Mesothelial cell of epicardium (in vitro differentiated cells): ENCODE measurements around the gene NUDCD2. TPM values are rescaled to one million over a fixed set of nuclear protein-coding genes. Genes with fewer than 3 reads are reported as not detected.

Experiments
- DNase-seq, 2 experiments: peaks; one replicate each; pipeline ENCODE4 v3.0.0; 2021; ENCODE audit warnings: low spot score in 2 of 2; ENCODE audit not compliant: unreplicated experiment in 2 of 2
- H3K27ac Mint-ChIP-seq: 2 replicates; pipeline ENCODE4 v1.8.0; 2021; ENCODE audit warnings: mixed read lengths
- H3K27me3 Mint-ChIP-seq: 2 replicates; pipeline ENCODE4 v1.8.0; 2021; ENCODE audit warnings: low read depth, mixed read lengths
- H3K36me3 Mint-ChIP-seq: 2 replicates; pipeline ENCODE4 v1.8.0; 2021; ENCODE audit warnings: mixed read lengths
- H3K4me1 Mint-ChIP-seq: 2 replicates; pipeline ENCODE4 v1.8.0; 2021; ENCODE audit warnings: mixed read lengths
- H3K4me3 Mint-ChIP-seq: 2 replicates; pipeline ENCODE4 v1.8.0; 2021; ENCODE audit warnings: mild to moderate bottlenecking, moderate library complexity, mixed read lengths
- H3K9me3 Mint-ChIP-seq: 2 replicates; pipeline ENCODE4 v1.8.0; 2021; ENCODE audit warnings: mixed read lengths
- total RNA-seq: library from RNA; stranded (reverse); gene quantifications from 3 replicates; pipeline ENCODE4 v1.2.1, GENCODE V29; 2021
- TF ChIP-seq, protein P1 (sequence below): fragments of 200-600 bp; sonication (generic); IDR thresholded peaks from one replicate; pipeline ENCODE4 v1.5.0; 2021; ENCODE audit warnings: antibody characterized with exemption; ENCODE audit not compliant: unreplicated experiment

The NUDCD2 gene, protein sequence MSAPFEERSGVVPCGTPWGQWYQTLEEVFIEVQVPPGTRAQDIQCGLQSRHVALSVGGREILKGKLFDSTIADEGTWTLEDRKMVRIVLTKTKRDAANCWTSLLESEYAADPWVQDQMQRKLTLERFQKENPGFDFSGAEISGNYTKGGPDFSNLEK
- total RNA-seq: 32.1 to 37.2 TPM (median 34.4 TPM) in 3 replicates

DNA sequence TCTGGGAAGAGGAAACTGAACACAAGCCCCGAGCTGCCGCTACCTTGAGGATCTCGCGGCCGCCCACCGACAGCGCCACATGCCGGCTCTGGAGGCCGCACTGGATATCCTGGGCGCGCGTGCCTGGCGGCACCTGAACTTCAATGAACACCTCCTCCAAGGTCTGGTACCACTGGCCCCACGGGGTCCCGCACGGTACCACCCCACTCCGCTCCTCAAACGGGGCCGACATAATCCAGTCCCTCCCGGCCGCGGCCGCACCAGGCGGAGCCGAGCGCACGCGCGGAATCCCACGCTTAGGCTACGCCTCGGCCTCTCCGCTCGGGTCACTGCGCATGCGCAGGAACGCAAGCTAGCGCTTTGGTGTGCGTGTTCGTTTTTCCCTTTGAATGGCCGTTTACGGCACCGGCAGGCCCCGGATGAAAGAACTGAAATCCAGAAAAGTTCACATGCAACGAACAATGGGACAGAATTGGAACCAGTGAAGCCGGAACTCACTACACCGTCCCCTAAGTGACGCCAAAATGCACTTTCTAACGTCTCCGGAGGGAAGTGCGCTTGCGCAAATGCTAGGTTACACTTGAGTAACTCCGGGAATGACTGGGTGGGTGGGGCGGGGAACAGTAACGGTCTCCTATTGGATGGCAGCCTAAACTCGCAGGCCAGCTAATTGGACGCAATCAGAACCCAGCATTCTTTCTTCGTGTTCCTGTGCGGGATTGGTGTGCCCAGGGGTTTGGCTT, at the start of gene NUDCD2:
Gene NUDCD2, minus strand, starts transcription at position 284 of the 743 bp plus-strand sequence. Its CDS starts 52 bp downstream, at position 232.
- peak; percentile 95 to 96 for DNase-seq
- Mint-ChIP-seq H3K36me3 (peaks cover 11% of the 10 kb centered on the region), H3K4me1 (peaks cover 45% of the 10 kb centered on the region), H3K27me3 (no peaks in the 10 kb centered on the region), H3K9me3 (no peaks in the 10 kb centered on the region), H3K27ac (peak within 1 kb of the TSS; percentile 100), H3K4me3 (peak within 1 kb of the TSS; percentile 88)
- TF ChIP-seq, protein P1, sequence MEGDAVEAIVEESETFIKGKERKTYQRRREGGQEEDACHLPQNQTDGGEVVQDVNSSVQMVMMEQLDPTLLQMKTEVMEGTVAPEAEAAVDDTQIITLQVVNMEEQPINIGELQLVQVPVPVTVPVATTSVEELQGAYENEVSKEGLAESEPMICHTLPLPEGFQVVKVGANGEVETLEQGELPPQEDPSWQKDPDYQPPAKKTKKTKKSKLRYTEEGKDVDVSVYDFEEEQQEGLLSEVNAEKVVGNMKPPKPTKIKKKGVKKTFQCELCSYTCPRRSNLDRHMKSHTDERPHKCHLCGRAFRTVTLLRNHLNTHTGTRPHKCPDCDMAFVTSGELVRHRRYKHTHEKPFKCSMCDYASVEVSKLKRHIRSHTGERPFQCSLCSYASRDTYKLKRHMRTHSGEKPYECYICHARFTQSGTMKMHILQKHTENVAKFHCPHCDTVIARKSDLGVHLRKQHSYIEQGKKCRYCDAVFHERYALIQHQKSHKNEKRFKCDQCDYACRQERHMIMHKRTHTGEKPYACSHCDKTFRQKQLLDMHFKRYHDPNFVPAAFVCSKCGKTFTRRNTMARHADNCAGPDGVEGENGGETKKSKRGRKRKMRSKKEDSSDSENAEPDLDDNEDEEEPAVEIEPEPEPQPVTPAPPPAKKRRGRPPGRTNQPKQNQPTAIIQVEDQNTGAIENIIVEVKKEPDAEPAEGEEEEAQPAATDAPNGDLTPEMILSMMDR: no peak

GRCh38 chr5:163509291-163509951, 49.5 kb upstream of the NUDCD2 start:
- Mint-ChIP-seq H3K27me3 (no peaks in the 10 kb centered on the region), H3K9me3 (no peaks in the 10 kb centered on the region), H3K4me1 (peaks cover 63% of the 10 kb centered on the region), H3K36me3 (peaks cover 12% of the 10 kb centered on the region), H3K27ac (peak overlapping the region; percentile 96), H3K4me3 (peak overlapping the region; percentile 55)
- TF ChIP-seq, protein P1: no peak
- DNase-seq: no peak

DNA sequence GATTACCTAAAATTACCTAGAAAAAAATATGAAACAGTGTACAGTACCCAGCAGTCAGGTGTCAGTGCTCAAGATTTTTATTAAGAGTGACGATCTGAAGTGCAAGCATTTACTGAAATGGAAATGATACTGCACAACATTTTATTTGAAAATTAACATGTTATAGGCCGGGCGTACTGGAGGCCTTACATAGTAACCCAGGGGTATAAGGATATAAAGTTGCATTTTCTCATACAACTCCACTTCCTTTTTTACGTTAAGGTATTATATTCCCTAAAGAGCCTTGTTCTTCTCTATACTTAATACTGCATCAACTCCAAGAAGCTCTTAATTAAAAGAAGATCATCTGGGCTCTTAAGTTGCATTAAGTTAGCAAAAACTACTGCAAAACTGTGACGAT, 48.9 kb upstream of the NUDCD2 start:
- Mint-ChIP-seq H3K27me3 (no peaks in the 10 kb centered on the region), H3K9me3 (no peaks in the 10 kb centered on the region), H3K27ac (peak overlapping the region; percentile 96), H3K4me3 (peak overlapping the region; percentile 55), H3K36me3 (peaks cover 10% of the 10 kb centered on the region), H3K4me1 (peaks cover 69% of the 10 kb centered on the region)
- no peak for DNase-seq
- TF ChIP-seq, protein P1: no peak

DNA sequence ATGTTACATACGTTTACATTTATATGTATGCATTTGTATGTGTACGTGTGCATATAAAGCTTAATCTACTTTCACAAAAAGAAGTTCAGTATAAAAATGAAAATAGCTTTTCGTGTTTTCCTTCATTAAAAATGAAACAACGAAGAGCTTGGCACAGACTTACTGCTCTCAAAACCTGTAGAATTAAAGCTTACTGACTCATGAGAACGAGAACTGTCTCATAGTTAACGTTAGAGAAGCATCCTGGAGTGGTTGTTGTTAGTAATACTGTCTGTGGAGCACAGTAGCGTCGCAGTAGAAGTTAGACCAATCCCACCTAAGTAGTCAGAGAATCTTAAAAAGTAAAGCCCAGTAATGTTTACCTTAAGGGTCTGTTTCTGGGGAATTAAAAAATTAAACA, 46.8 kb upstream of the NUDCD2 start:
- TF ChIP-seq, protein P1: no peak
- Mint-ChIP-seq H3K27me3 (no peaks in the 10 kb centered on the region), H3K9me3 (no peaks in the 10 kb centered on the region), H3K36me3 (no peaks in the 10 kb centered on the region), H3K4me3 (peak overlapping the region; percentile 90), H3K4me1 (peaks cover 69% of the 10 kb centered on the region), H3K27ac (peak overlapping the region; percentile 94)
- no peak for DNase-seq

GRCh38 chr5:163506095-163506457, 46.2 kb upstream of the NUDCD2 start:
- Mint-ChIP-seq H3K4me3 (peak overlapping the region; percentile 90), H3K36me3 (no peaks in the 10 kb centered on the region), H3K4me1 (peaks cover 67% of the 10 kb centered on the region), H3K27ac (peak overlapping the region; percentile 94), H3K9me3 (no peaks in the 10 kb centered on the region), H3K27me3 (no peaks in the 10 kb centered on the region)
- DNase-seq: no peak
- TF ChIP-seq, protein P1: no peak
